GM12864 (cell line): ENCODE results near the gene ITPR1.

ENCODE experiments used
- DNase-seq: peaks from one replicate; pipeline ENCODE4 v3.0.0-alpha.2; 2011; ENCODE audit warnings: low read depth
- H3K4me3 ChIP-seq: 2 replicates; pipeline ENCODE4 v1.5.1; 2011; ENCODE audit warnings: mild to moderate bottlenecking, low read depth, low read length, control low read depth
- CTCF ChIP-seq: IDR thresholded peaks from 2 replicates; pipeline ENCODE4 v1.5.1; 2011; ENCODE audit warnings: low read depth, mild to moderate bottlenecking, moderate library complexity, low read length, control low read depth, inconsistent platforms; ENCODE audit errors: missing control alignments

Gene ITPR1

DNA sequence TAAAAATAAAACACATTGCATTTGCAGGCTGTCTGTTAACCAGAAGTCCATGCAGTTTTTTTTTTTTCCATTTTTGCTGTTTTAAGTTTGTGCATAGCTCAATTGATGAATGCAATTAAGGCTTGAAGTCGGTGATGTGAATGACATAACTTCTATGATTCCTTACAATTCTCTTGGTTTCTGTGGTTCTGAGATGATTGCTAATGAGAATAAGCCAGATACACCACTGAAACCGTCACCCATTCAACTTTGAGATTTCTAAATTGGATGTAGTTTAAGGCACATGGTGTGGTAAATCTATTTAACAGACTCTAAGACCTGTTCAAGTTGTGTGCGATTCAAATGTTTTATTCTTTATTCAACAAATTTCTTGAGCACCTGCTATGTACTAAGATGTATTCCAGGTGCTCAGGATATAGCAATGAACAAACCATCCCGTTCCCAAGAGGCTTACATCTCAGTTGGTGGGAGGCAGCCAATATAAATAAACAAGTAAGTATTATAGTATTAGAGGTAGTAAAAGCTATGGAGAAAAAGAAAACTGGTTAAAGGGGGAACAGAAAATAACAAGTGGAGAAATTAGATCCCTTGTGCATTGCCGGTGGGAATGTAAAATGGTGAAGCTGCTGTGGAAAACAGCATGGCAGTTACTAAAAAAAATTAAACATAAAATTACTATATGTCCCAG is 4.0 kb downstream of the ITPR1 start:
- TF ChIP-seq CTCF: no peak
- no peak overlapping the region for H3K4me3 ChIP-seq
- no peak for DNase-seq

GRCh38 chr3:4497843-4498324 is 4.7 kb downstream of the ITPR1 start:
- no peak for TF ChIP-seq CTCF
- H3K4me3 ChIP-seq: no peak overlapping the region
- no peak for DNase-seq

GRCh38 chr3:4498446-4498845 is 5.3 kb downstream of the ITPR1 start:
- TF ChIP-seq CTCF: no peak
- H3K4me3 ChIP-seq: no peak overlapping the region
- no peak for DNase-seq

GRCh38 chr3:4501437-4501836 is 8.3 kb downstream of the ITPR1 start:
- DNase-seq: no peak
- H3K4me3 ChIP-seq: no peak overlapping the region
- no peak for TF ChIP-seq CTCF

DNA sequence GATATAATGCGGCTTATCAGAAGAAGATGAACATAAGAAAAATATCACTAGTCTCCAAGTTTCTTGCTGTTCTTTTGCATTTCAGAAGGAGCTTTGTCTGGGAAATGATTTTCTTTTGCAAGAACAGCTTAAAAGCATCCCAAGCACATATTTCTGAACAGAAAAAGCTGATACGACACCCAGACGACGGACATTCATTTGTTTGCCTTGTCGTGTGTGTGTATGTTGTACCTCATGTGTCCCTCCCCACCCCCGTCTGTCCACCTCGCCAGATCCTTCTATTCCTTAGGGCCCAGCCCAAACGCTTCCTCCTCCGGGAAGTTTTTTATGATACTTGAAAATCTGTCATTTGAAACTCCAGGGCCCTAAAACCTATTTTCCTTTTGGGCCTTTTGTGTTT is 8.8 kb downstream of the ITPR1 start:
- TF ChIP-seq CTCF: no peak
- no peak for DNase-seq
- H3K4me3 ChIP-seq: no peak overlapping the region

DNA sequence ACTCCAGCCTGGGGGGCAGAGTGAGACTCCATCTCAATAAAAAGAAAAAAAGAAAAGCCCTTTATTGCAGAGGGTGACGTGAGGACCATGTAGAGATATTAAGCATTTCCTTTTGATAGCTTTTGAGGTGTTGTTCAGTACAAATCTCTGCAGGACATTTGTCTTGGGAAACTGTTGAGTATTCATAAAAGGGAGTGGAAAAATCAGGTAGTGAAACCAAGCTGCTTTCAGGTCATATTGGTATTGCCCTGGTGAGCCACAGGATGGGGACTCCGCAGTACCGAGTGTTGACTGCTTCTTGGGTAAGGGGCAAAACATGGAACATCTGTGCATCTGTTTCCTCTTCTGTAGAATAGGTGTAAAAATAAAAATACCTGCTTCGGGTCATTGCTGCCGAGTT is 9.9 kb downstream of the ITPR1 start:
- TF ChIP-seq CTCF: no peak
- no peak overlapping the region for H3K4me3 ChIP-seq
- peak; percentile 68 for DNase-seq
